Esophagus muscularis mucosa (tissue), 3 donors: Measurements from ENCODE around the gene CEP131.

Source experiments
- CTCF ChIP-seq, 3 experiments: fragments of 200-600 bp in 2 of 3; fragments of 450-650 bp in 1 of 3; sonication (generic) in 2 of 3; IDR thresholded peaks; one replicate each; pipeline ENCODE4 v1.5.1; 2017 to 2019; ENCODE audit warnings: antibody characterized with exemption in 3 of 3, mild to moderate bottlenecking in 2 of 3, moderate library complexity in 1 of 3
- POLR2AphosphoS5 ChIP-seq, 2 donors: sonication (generic); formaldehyde crosslinking; IDR thresholded peaks; one replicate each; pipeline ENCODE4 v1.6.1; 2017; ENCODE audit warnings: antibody characterized with exemption in 2 of 2

GRCh38 chr17:81254955-81255717 is 32.4 kb upstream of the CEP131 start:
- TF ChIP-seq POLR2AphosphoS5 (IDR thresholded peaks at IDR 0.05), result peak; percentile 59 to 85
- TF ChIP-seq CTCF (IDR thresholded peaks at IDR 0.05), result peak; percentile 60 to 80 (median 71)
